Calu3 (cell line): ENCODE measurements around the gene RBP3. TPM values are rescaled to one million over a fixed set of nuclear protein-coding genes. Genes with fewer than 3 reads are reported as not detected.

Experiments
- BruUV-seq: library from RNA; stranded (reverse); fragments of 400-500 nt; replicated peaks from 2 replicates; lab custom pipeline; 2021; lab: Mats Ljungman, UMichigan
- CTCF ChIA-PET: fragments of 300-600 bp; sonication (Branson Sonifier 250); formaldehyde crosslinking; loops from one replicate; lab custom pipeline; 2022; ENCODE audit warnings: antibody characterized with exemption; lab: Charles Lee
- DNase-seq: peaks from one replicate; pipeline ENCODE4 v3.0.0; 2022
- H3K27ac Mint-ChIP-seq: one replicate; pipeline ENCODE4 v1.8.0; 2022; ENCODE audit warnings: mixed read lengths; ENCODE audit not compliant: unreplicated experiment
- H3K27me3 Mint-ChIP-seq: one replicate; pipeline ENCODE4 v1.8.0; 2022; ENCODE audit warnings: mixed read lengths; ENCODE audit not compliant: unreplicated experiment
- H3K36me3 Mint-ChIP-seq: one replicate; pipeline ENCODE4 v1.8.0; 2022; ENCODE audit warnings: mild to moderate bottlenecking, moderate library complexity, mixed read lengths; ENCODE audit not compliant: insufficient read depth, unreplicated experiment
- H3K4me1 Mint-ChIP-seq: one replicate; pipeline ENCODE4 v1.8.0; 2022; ENCODE audit warnings: mild to moderate bottlenecking, low read depth, mixed read lengths; ENCODE audit not compliant: unreplicated experiment
- H3K4me3 Mint-ChIP-seq: one replicate; pipeline ENCODE4 v1.8.0; 2022; ENCODE audit warnings: mild to moderate bottlenecking, low read depth, moderate library complexity, mixed read lengths; ENCODE audit not compliant: unreplicated experiment
- H3K9me3 Mint-ChIP-seq: one replicate; pipeline ENCODE4 v1.8.0; 2022; ENCODE audit warnings: low read depth, mixed read lengths; ENCODE audit not compliant: unreplicated experiment
- CTCF ChIP-seq: fragments of 200-600 bp; IDR thresholded peaks from one replicate; pipeline ENCODE4 v1.8.0; 2022; ENCODE audit warnings: antibody characterized with exemption; ENCODE audit not compliant: unreplicated experiment
- intact Hi-C: fragments of 100-400 bp; cut with micrococcal nuclease; formaldehyde crosslinking; loops from one replicate; pipeline ENCODE4 v1.10.0; 2022; ENCODE audit not compliant: unreplicated experiment
- total RNA-seq: library from RNA; stranded (reverse); gene quantifications from 2 replicates; pipeline ENCODE4 v1.2.3, GENCODE V29; 2022

Gene RBP3
- total RNA-seq, 1 experiment from 2014 or later, result not detected

DNA sequence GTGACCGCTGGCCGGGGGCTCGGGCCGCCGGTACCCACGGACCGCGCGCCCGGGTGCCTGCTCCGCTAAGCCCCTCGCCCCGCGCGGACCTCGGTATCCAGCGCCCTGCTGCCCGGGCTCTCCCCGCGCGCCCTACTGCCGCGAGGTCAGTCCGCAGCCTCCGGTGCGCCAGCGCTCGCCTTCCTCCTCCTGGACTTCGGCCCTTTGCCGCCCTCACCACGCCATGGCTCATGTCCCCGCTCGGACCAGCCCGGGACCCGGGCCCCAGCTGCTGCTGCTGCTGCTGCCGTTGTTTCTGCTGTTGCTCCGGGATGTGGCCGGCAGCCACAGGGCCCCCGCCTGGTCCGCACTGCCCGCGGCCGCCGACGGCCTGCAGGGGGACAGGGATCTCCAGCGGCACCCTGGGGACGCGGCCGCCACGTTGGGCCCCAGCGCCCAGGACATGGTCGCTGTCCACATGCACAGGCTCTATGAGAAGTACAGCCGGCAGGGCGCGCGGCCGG is 47.7 kb upstream of the RBP3 start:
- no peaks in the 10 kb centered on the region for H3K9me3 Mint-ChIP-seq
- no TSS peak for BruUV-seq
- intact Hi-C loops, result no loop called here
- TF ChIP-seq CTCF, result no peak
- H3K4me3 Mint-ChIP-seq, result no peak overlapping the region
- CTCF ChIA-PET, result no interaction called here
- H3K36me3 Mint-ChIP-seq, result no peaks in the 10 kb centered on the region
- peaks cover 66% of the 10 kb centered on the region for H3K27me3 Mint-ChIP-seq
- H3K27ac Mint-ChIP-seq, result no peak overlapping the region
- no peaks in the 10 kb centered on the region for H3K4me1 Mint-ChIP-seq
- DNase-seq, result no peak

GRCh38 chr10:47301833-47302232 is 46.3 kb upstream of the RBP3 start:
- no TSS peak for BruUV-seq
- peaks cover 66% of the 10 kb centered on the region for H3K27me3 Mint-ChIP-seq
- no peaks in the 10 kb centered on the region for H3K36me3 Mint-ChIP-seq
- no peaks in the 10 kb centered on the region for H3K4me1 Mint-ChIP-seq
- no peak overlapping the region for H3K27ac Mint-ChIP-seq
- no peak for DNase-seq
- CTCF ChIA-PET, result no interaction called here
- intact Hi-C loops, result no loop called here
- no peak overlapping the region for H3K4me3 Mint-ChIP-seq
- TF ChIP-seq CTCF, result no peak
- H3K9me3 Mint-ChIP-seq, result no peaks in the 10 kb centered on the region

- CTCF ChIA-PET, result interaction anchor here (0.8 kb wide), 1 partner anchor 9 kb away, joined by 3 read pairs; no protein-coding TSS in a partner anchor
- Mint-ChIP-seq H3K9me3 (no peaks in the 10 kb centered on the region), H3K27ac (no peak overlapping the region), H3K27me3 (peaks cover 66% of the 10 kb centered on the region), H3K4me1 (no peaks in the 10 kb centered on the region), H3K36me3 (no peaks in the 10 kb centered on the region), H3K4me3 (no peak overlapping the region)
- no peak for DNase-seq
- intact Hi-C loops, result no loop called here
- BruUV-seq, result no TSS peak
- TF ChIP-seq CTCF, result no peak
These were observed 45.1 kb upstream of the RBP3 start for GRCh38 chr10:47303105-47303504.

GRCh38 chr10:47303866-47304265 is 44.3 kb upstream of the RBP3 start:
- Mint-ChIP-seq H3K36me3 (no peaks in the 10 kb centered on the region), H3K4me3 (no peak overlapping the region), H3K4me1 (no peaks in the 10 kb centered on the region), H3K27me3 (peaks cover 72% of the 10 kb centered on the region), H3K27ac (no peak overlapping the region), H3K9me3 (no peaks in the 10 kb centered on the region)
- no peak for DNase-seq
- intact Hi-C loops, result no loop called here
- CTCF ChIA-PET, result interaction anchor here (0.8 kb wide), 1 partner anchor 8 kb away, joined by 3 read pairs; no protein-coding TSS in a partner anchor
- no TSS peak for BruUV-seq
- TF ChIP-seq CTCF, result no peak
